NCI-H1105 treated with DMSO at 0.1 percent for 48 hours (cell line): ENCODE data around the gene FBXW7.
"Not testable (repeated sequence)": the region's sequence is repeated elsewhere in the genome, so short reads cannot be mapped to it uniquely, and the experiment has no call there.

Source experiments
- DNase-seq: peaks from one replicate; lab custom pipeline; 2025; lab: John Stamatoyannopoulos, UW

Gene FBXW7, protein sequence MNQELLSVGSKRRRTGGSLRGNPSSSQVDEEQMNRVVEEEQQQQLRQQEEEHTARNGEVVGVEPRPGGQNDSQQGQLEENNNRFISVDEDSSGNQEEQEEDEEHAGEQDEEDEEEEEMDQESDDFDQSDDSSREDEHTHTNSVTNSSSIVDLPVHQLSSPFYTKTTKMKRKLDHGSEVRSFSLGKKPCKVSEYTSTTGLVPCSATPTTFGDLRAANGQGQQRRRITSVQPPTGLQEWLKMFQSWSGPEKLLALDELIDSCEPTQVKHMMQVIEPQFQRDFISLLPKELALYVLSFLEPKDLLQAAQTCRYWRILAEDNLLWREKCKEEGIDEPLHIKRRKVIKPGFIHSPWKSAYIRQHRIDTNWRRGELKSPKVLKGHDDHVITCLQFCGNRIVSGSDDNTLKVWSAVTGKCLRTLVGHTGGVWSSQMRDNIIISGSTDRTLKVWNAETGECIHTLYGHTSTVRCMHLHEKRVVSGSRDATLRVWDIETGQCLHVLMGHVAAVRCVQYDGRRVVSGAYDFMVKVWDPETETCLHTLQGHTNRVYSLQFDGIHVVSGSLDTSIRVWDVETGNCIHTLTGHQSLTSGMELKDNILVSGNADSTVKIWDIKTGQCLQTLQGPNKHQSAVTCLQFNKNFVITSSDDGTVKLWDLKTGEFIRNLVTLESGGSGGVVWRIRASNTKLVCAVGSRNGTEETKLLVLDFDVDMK

GRCh38 chr4:152535903-152536544, at the start of gene FBXW7:
FBXW7 (minus strand) TSS chr4:152536092; CDS start chr4:152411803, 124,289 bp downstream.
- peak; percentile 93 for DNase-seq

- no peak for DNase-seq
These were observed 49.1 kb upstream of the FBXW7 start for GRCh38 chr4:152585023-152585441.

GRCh38 chr4:152581536-152582160, 45.8 kb upstream of the FBXW7 start:
- DNase-seq = no peak

DNA sequence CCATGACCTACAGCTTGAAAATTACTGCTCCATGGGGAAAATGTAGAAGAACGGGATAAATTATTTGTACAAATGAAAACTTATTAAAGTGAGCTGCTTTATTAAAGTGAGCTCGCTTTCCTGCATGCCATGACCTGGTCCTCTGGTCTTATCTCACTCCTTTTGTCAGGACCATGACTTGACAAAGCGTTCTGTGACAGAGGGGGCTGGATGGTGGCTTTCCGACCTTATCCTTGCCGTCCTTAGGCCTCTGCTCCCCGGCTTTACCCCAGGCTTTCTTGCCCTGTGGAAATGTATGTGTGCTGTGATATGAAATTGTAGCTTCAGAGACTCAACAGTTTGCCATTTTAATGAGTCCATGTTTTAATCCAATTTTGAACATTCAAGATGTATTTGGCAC, 44.0 kb upstream of the FBXW7 start:
- DNase-seq = no peak

DNA sequence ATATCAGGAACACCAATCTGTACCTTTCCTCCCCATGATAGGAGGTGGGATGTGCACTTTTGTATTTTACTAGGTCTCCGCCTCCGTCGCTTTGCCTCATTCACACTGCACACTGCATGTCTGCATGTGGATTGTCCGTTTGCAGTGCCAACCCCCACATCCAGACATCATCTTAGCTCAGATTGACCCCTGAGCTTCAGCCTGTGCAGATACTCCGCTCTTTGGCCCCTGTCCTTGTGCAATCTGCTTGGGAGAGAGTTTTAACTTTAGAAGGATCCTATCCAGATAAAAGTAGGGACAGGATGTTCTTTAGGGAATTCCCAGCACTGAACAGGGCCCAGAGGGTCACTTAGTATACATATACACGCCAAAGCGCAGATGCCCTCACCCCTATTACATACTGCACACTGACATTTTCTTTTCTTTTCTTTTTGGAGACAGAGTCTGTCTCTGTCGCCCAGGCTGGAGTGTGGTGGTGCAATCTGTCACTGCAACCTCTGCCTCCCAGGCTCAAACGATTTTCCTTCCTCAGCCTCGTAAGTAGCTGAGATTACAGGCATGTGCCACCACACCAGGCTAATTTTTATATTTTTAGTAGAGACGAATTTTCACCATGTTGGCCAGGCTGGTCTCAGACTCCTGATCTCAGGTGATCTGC, 43.3 kb upstream of the FBXW7 start:
- DNase-seq = no peak

DNA sequence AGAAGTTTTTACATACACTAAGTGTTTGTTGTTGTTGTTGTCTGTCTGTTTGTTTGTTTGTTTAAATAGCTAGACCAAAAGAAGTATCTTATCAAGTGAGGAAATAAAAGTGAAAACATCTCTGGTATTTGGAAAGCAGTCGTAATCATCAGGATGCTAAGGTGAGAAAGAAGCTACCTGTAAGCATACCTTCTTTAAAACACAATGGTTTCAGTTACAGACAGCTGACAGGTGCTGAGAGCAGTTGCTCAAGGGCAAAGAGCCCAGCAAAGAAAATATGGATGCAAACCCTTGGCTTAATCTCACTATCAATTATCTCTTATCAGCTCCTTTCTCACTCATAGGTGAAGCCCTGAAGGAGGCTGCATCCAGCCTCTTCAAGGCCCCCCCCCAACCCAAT, 42.8 kb upstream of the FBXW7 start:
- no peak for DNase-seq

GRCh38 chr4:152577708-152578396, 42.0 kb upstream of the FBXW7 start:
- DNase-seq = no peak

DNA sequence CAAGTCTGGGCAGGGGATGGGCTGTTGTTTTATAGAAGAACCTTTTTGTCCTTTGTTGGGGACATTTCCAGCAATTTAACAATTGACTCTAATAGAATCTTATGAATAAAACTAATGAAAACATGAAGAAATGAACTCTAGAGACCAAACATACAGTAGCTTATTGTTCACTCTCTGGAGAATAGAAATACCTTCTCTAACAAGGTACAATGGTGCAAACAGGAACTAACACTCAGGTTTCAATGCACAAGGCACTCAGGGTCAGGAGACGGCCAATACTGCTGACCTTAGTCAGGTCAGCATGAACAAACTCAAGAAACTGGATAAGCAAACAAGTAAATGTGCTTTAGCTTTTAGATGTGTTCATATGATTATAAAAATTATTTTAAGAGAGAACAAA, 39.6 kb upstream of the FBXW7 start:
- DNase-seq = no peak

DNA sequence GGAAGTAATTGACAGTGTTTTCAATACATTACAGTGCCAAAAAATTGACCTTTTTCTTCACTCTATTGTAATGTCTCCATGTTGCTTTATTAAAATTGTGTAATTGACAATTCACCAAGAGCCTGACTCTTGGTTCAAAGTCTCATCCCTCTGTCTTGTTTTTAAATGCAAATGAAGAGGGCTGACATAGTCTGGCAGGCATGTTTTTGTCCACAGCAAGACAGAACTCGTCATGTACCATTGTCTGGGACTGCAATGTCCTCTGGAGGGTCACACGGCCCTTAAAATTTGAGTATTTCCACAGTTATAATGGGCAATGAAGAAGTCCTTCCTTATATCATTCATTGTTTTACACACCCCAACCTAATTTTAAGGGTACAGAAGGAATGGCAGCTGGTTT, 38.0 kb upstream of the FBXW7 start:
- DNase-seq = no peak

- DNase-seq = no peak
These were observed 36.7 kb upstream of the FBXW7 start for GRCh38 chr4:152572417-152573086.

DNA sequence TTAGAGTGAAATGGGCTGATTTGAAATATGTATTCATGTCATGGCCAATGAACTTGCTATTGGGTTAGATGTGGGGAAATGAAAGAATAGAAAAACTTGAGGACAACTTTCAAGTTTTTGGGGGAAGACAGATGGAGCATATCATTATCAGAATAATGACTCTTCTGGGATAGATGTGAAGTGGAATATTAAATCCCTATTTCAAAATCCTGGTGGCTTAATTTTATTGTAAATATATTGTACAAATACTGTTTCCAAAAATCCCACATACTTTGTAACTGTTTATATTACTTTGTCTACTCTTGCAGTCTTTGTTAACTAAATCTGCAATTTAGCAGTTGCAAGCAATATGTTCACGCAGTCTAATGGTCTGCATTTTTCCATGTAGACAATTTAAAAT, 35.9 kb upstream of the FBXW7 start:
- no peak for DNase-seq

DNA sequence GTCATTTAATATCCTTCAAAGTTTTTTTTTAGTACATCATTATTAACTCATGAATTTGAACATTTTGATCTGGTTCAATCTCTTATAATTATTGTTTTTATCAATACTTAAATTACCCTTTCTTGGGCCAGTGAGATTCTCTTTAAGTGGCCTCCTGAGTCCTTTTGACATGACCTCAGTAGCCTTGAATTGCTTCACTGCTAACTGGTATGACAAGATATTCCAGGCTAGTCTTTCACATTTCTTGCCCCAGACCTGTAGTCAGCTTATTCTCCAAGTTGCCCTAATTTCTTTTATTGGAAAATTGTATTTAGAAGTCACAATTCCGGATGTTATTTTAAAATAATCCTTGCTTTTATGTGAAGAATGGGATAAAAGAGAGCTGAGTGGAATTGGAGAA, 35.4 kb upstream of the FBXW7 start:
- no peak for DNase-seq

GRCh38 chr4:152565333-152565732, 29.4 kb upstream of the FBXW7 start:
- DNase-seq = no peak

DNA sequence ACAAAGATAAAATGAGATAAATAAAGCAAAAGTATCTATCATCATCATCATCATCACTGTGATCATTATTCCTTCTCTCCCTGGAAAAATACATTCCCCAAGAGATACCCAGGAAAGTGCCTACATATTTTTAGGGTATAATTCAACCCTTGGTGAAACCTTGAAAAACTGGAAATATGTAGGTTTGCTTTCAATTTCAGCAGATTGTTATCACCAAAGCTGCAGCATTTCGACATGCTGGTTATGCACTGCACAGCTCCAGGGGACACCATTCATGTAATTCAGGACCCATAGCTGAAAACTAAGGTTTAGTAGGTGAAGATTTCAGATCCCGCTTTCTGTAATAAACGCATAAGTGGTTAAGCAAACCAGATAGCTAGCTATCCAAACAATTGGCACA, 28.4 kb upstream of the FBXW7 start:
- DNase-seq = no peak

GRCh38 chr4:152563209-152563608, 27.3 kb upstream of the FBXW7 start:
- no peak for DNase-seq

DNA sequence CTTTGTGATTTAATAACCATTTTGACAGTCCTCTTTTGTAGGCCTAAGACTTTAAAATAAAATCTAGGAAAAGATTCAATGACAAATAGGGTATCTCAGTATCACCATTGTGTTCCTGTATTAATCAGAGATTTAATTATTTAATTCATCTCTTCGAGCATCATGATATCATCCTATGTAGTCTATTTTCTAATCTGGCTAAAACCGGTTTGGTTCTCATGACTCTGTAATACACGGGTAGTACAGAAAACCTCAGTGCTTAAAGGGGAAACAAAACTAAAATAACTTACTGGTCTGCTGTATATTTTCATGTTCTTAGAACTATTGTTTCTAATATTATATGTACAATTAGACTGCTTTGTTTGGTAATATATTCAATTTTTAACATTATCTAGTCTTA, 23.7 kb upstream of the FBXW7 start:
- no peak for DNase-seq

GRCh38 chr4:152558396-152558795, 22.5 kb upstream of the FBXW7 start:
- no peak for DNase-seq

DNA sequence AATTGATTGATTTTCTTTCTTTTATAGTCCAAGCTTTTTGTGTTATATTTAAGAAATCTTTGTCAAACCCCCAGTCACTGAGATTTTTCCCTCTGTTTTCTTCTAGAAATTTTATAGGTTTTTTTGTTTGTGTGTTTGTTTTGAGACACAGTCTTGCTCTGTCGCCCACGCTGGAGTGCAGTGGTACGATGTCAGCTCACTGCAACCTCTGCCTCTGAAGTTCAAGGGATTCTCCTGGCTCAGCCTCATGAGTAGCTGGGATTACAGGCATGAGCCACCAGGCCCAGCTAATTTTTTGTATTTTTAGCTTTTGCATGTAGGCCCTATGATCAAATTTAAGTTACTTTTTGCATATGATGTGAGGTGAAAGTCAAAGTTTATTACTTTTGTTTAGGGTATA, 20.9 kb upstream of the FBXW7 start:
- DNase-seq = no peak

DNA sequence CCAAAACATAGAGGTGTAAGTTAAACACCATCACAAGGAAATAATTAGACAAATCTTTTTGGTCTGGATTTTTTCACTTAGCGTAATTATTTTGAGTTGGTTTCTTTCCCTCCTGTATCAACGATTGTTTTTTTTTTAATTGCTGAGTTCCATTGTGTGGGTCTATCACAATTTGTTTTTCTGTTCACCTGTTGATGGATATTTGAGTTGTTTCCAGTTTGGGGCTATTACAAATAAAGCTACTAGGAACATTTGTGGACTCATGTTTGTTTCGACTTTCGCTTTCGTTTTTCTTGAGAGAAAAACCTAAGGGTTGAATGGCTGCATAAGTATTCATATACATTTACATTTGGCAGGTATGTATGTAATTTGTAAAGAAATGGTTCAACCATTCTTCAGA, 20.4 kb upstream of the FBXW7 start:
- DNase-seq = no peak

- no peak for DNase-seq
These were observed 18.9 kb upstream of the FBXW7 start for GRCh38 chr4:152554742-152555141.

GRCh38 chr4:152550687-152551086, 14.8 kb upstream of the FBXW7 start:
- not testable (repeated sequence) for DNase-seq
